GM12891 (cell line): ENCODE results near the gene TKTL1.

Source experiments
- POLR2A ChIP-seq: IDR thresholded peaks from 2 replicates; pipeline ENCODE4 v1.6.1; 2011; ENCODE audit warnings: low read depth, low read length, control low read depth
- POLR2AphosphoS5 ChIP-seq: IDR thresholded peaks from 2 replicates; pipeline ENCODE4 v1.6.1; 2011; ENCODE audit warnings: low read depth, low read length, control low read depth
- POU2F2 ChIP-seq: IDR thresholded peaks from 2 replicates; pipeline ENCODE4 v1.6.1; 2011; ENCODE audit warnings: low read depth, mild to moderate bottlenecking, control low read depth, low read length, moderate library complexity
- SPI1 ChIP-seq: IDR thresholded peaks from 2 replicates; pipeline ENCODE4 v1.6.1; 2011; ENCODE audit warnings: low read depth, low read length, control low read depth
- TAF1 ChIP-seq: IDR thresholded peaks from 2 replicates; pipeline ENCODE4 v1.6.1; 2011; ENCODE audit warnings: low read depth, low read length, control low read depth

DNA sequence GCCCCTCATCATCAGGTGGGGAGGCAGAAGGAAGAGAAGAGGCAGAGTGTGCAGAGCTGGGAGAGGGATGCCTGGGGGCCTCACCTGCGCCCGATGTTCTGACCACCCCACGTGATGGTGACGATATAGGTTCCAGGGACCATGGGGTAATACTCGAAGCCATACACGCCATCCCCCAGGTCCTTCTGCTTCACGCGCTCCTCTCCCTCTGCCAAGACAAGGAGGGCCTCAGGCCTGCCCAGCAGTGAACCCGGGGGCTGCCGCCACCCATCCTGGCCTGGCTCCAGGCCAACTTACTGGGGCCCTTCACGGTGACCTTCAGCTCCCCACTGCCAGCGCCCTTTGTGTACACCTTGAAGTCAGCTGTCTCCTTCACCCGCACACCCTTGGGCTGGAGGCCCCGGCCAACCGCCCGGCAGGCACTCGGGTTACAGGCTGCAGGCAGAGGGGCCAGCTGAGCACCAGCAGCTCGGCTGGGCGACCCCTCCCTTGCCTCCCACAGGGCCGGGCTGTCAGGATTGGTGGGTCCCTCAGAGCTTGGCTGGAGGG, 69.5 kb downstream of the TKTL1 start:
- no peak for TF ChIP-seq POU2F2
- no peak for TF ChIP-seq POLR2A
- no peak for TF ChIP-seq POLR2AphosphoS5
- no peak for TF ChIP-seq TAF1
- no peak for TF ChIP-seq SPI1
